HepG2 (cell line): ENCODE measurements around the gene HOXA11. TPM values are rescaled to one million over a fixed set of nuclear protein-coding genes. Genes with fewer than 3 reads are reported as not detected.

Experiments
- ADNP ChIP-seq: sonication (generic); formaldehyde crosslinking; IDR thresholded peaks from 2 replicates; pipeline ENCODE4 v1.4.0; 2020; ENCODE audit warnings: missing genetic modification reagents
- ARHGAP35 ChIP-seq: sonication (generic); formaldehyde crosslinking; IDR thresholded peaks from 2 replicates; pipeline ENCODE4 v1.9.0; 2022; ENCODE audit warnings: mild to moderate bottlenecking, inconsistent platforms, moderate library complexity, missing genetic modification reagents, borderline replicate concordance
- CENPX ChIP-seq: sonication (generic); formaldehyde crosslinking; IDR thresholded peaks from 2 replicates; pipeline ENCODE4 v1.9.0; 2021; ENCODE audit warnings: mild to moderate bottlenecking, missing genetic modification reagents, moderate library complexity
- DZIP1 ChIP-seq: sonication (generic); formaldehyde crosslinking; IDR thresholded peaks from 2 replicates; pipeline ENCODE4 v1.5.0; 2020; ENCODE audit warnings: mild to moderate bottlenecking, missing genetic modification reagents
- GPN1 ChIP-seq: sonication (generic); formaldehyde crosslinking; IDR thresholded peaks from 2 replicates; pipeline ENCODE4 v1.5.1; 2020; ENCODE audit warnings: missing genetic modification reagents, borderline replicate concordance
- HDAC1 ChIP-seq: sonication (generic); formaldehyde crosslinking; IDR thresholded peaks from 2 replicates; pipeline ENCODE4 v1.5.1; 2020; ENCODE audit warnings: mild to moderate bottlenecking, missing genetic modification reagents
- IRX3 ChIP-seq: sonication (generic); formaldehyde crosslinking; IDR thresholded peaks from 2 replicates; pipeline ENCODE4 v1.8.1; 2023; ENCODE audit warnings: mild to moderate bottlenecking, low read depth, missing genetic modification reagents, borderline replicate concordance
- JUND ChIP-seq: sonication (generic); formaldehyde crosslinking; IDR thresholded peaks from 2 replicates; pipeline ENCODE4 v1.8.0; 2022; ENCODE audit warnings: mild to moderate bottlenecking, missing genetic modification reagents
- MED8 ChIP-seq: sonication (generic); formaldehyde crosslinking; IDR thresholded peaks from 2 replicates; pipeline ENCODE4 v1.8.1; 2023; ENCODE audit warnings: mild to moderate bottlenecking, missing genetic modification reagents; ENCODE audit not compliant: insufficient replicate concordance
- NR2F2 ChIP-seq: IDR thresholded peaks from 2 replicates; pipeline ENCODE4 v1.6.1; 2012; ENCODE audit warnings: low read depth, inconsistent platforms, borderline replicate concordance
- POGK ChIP-seq: sonication (generic); formaldehyde crosslinking; conservative IDR thresholded peaks from 2 replicates; pipeline ENCODE4 v1.8.0; 2022; ENCODE audit warnings: mild to moderate bottlenecking, moderate library complexity, missing genetic modification reagents
- SATB2 ChIP-seq: sonication (generic); formaldehyde crosslinking; IDR thresholded peaks from 2 replicates; pipeline ENCODE4 v1.5.0; 2020; ENCODE audit warnings: missing genetic modification reagents
- SIX1 ChIP-seq: sonication (generic); formaldehyde crosslinking; IDR thresholded peaks from 2 replicates; pipeline ENCODE4 v1.4.0; 2020; ENCODE audit warnings: missing genetic modification reagents, borderline replicate concordance
- TFDP2 ChIP-seq: sonication (generic); formaldehyde crosslinking; IDR thresholded peaks from 2 replicates; pipeline ENCODE4 v1.4.0; 2020; ENCODE audit warnings: missing genetic modification reagents
- USF2 ChIP-seq, 2 experiments: sonication (generic) in 1 of 2; formaldehyde crosslinking in 1 of 2; IDR thresholded peaks; 2 replicates each; pipeline versions ENCODE4 v1.5.1 to v1.6.1; 2011 to 2020; ENCODE audit warnings: borderline replicate concordance in 1 of 2, low read depth in 1 of 2, low read length in 1 of 2, mild to moderate bottlenecking in 1 of 2, missing genetic modification reagents in 1 of 2, moderate library complexity in 1 of 2
- ZMYM4 ChIP-seq: sonication (generic); formaldehyde crosslinking; IDR thresholded peaks from 2 replicates; pipeline ENCODE4 v1.8.1; 2023; ENCODE audit warnings: mild to moderate bottlenecking, missing genetic modification reagents
- ZNF263 ChIP-seq: sonication (generic); formaldehyde crosslinking; IDR thresholded peaks from 2 replicates; pipeline ENCODE4 v1.4.0; 2020; ENCODE audit warnings: missing genetic modification reagents
- ZNF703 ChIP-seq: sonication (generic); formaldehyde crosslinking; IDR thresholded peaks from 2 replicates; pipeline ENCODE4 v1.5.1; 2020; ENCODE audit warnings: missing genetic modification reagents, mild to moderate bottlenecking, moderate library complexity, borderline replicate concordance
- ZNF724P ChIP-seq: sonication (generic); formaldehyde crosslinking; IDR thresholded peaks from 2 replicates; pipeline ENCODE4 v1.8.0; 2022; ENCODE audit warnings: missing genetic modification reagents, borderline replicate concordance
- ZNF772 ChIP-seq: sonication (generic); formaldehyde crosslinking; IDR thresholded peaks from 2 replicates; pipeline ENCODE4 v1.5.0; 2020; ENCODE audit warnings: mild to moderate bottlenecking, missing genetic modification reagents
- polyA plus RNA-seq, 8 experiments: library from polyadenylated mRNA; depleted of rRNA in 3 of 8; stranded (reverse) in 7 of 8; unstranded in 1 of 8; fragments of >200 nt; fragmentation: Illumina TruSeq in 4 of 8; extraction: Trizol in 4 of 8; gene quantifications; 2 replicates each; pipeline versions ENCODE4 v1.2.1 to v1.2.3, GENCODE V29; 2011 to 2016; ENCODE audit warnings: low read depth in 4 of 8, missing spikeins in 1 of 8, mixed read lengths in 1 of 8; ENCODE audit not compliant: insufficient read depth in 1 of 8
- total RNA-seq, 5 experiments: library from RNA; depleted of rRNA; stranded (reverse); fragments of >200 nt; fragmentation: Illumina TruSeq; extraction: Trizol; gene quantifications; 2 replicates each; pipeline ENCODE4 v1.2.3, GENCODE V29; 2016; ENCODE audit warnings: low read depth in 1 of 5
- TF ChIP-seq, protein P1 (sequence below): IDR thresholded peaks from 2 replicates; pipeline ENCODE4 v1.6.1; 2016

The HOXA11 gene
- total and polyA plus RNA-seq, 2 of the 13 experiments (the other 11 are each of a cell fraction or from before 2014, with no cell fraction given): not detected

- TF ChIP-seq DZIP1 (CRISPR knock-in tag) (no peak), MED8 (CRISPR knock-in tag) (peak; percentile 42), ZMYM4 (CRISPR knock-in tag) (0 out of 2 replicates have a peak, but pooled peaks have one; percentile 26), GPN1 (CRISPR knock-in tag) (no peak), USF2 (IDR thresholded peaks at IDR 0.05; ENCODE audit: low read depth, low read length) (no peak), USF2 (CRISPR knock-in tag; IDR thresholded peaks at IDR 0.05; ENCODE audit: borderline replicate concordance) (no peak), ZNF263 (no peak), HDAC1 (CRISPR knock-in tag) (peak; percentile 30; the same call in 1 of the 2 replicates), SIX1 (CRISPR knock-in tag) (no peak), TFDP2 (CRISPR knock-in tag) (peak; percentile 71; the same call in 1 of the 2 replicates), SATB2 (CRISPR knock-in tag) (no peak), ADNP (CRISPR knock-in tag) (no peak), CENPX (CRISPR knock-in tag) (no peak), POGK (CRISPR knock-in tag) (peak; percentile 57), ARHGAP35 (CRISPR knock-in tag) (no peak), ZNF724P (CRISPR knock-in tag) (no peak; the same call in 1 of the 2 replicates), ZNF772 (CRISPR knock-in tag) (0 out of 2 replicates have a peak, but pooled peaks have one; percentile 41), JUND (no peak), NR2F2 (no peak), ZNF703 (CRISPR knock-in tag) (no peak), IRX3 (CRISPR knock-in tag) (no peak)
- TF ChIP-seq, protein P1, sequence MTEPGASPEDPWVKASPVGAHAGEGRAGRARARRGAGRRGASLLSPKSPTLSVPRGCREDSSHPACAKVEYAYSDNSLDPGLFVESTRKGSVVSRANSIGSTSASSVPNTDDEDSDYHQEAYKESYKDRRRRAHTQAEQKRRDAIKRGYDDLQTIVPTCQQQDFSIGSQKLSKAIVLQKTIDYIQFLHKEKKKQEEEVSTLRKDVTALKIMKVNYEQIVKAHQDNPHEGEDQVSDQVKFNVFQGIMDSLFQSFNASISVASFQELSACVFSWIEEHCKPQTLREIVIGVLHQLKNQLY (CRISPR knock-in tag): no peak
Measured at GRCh38 chr7:27160546-27161213, 24.4 kb downstream of the HOXA11 start (continued).
